ENCODE results near the gene DTNB. TPM values are rescaled to one million over a fixed set of nuclear protein-coding genes. Genes with fewer than 3 reads are reported as not detected.

DTNB gene
- total and polyA plus RNA-seq, 2 donors (not counting 1 experiment from before 2014, with no cell fraction given), result 25.7 to 37.3 TPM

- ChIA-PET POLR2A (no interaction called here), CTCF (interaction anchor here (1.0 to 1.1 kb wide), 2 partner anchors 9 to 93 kb away, joined by 3 to 5 read pairs; no protein-coding TSS in a partner anchor)
- H2AFZ ChIP-seq (ENCODE audit: insufficient read depth, low read depth, low read length, poor library complexity, severe bottlenecking), result no peak overlapping the region
- DNase-seq (no peak), ATAC-seq (ENCODE audit: low read depth) (no peak)
- Mint-ChIP-seq H3K4me3 (no peak overlapping the region), H3K27ac (no peak overlapping the region), H3K4me1 (peaks cover 26% of the 10 kb centered on the region), H3K27me3 (no peaks in the 10 kb centered on the region), H3K9me3 (ENCODE audit: insufficient read depth) (no peaks in the 10 kb centered on the region)
- no peak overlapping the region for H3K9ac ChIP-seq (ENCODE audit: low read length)
- peaks cover 0 to 1% of the 10 kb centered on the region in 2 experiments for H3K36me3 ChIP-seq (replicated peaks in 1 of 2; ENCODE audit: control extremely low read depth in 1 of 2, control insufficient read depth in 1 of 2, extremely low read depth in 1 of 2, insufficient read depth in 2 of 2, low read length in 1 of 2)
- H3K4me1 ChIP-seq (ENCODE audit: control insufficient read depth in 2 of 2, insufficient read depth in 2 of 2, low read length in 2 of 2), result peaks cover 7 to 9% of the 10 kb centered on the region in 2 donors
- no peaks in the 10 kb centered on the region for H3K9me3 ChIP-seq (ENCODE audit: control extremely low read depth in 1 of 3, control insufficient read depth in 2 of 3, insufficient read depth in 1 of 3, low read length in 2 of 3)
- TF ChIP-seq EZH2 (IDR thresholded peaks at IDR 0.05; ENCODE audit: borderline replicate concordance, insufficient read depth, low read depth, low read length, poor library complexity, severe bottlenecking), result no peak
- TF ChIP-seq CTCF (IDR thresholded peaks at IDR 0.05), result no peak
- 95% methylated on average over 6 of the region's 9 CpGs for WGBS (ENCODE audit: insufficient coverage)
- no peak overlapping the region for H3K27ac ChIP-seq (ENCODE audit: low read length in 2 of 2)
- H3K27me3 ChIP-seq (replicated peaks in 1 of 4; ENCODE audit: control extremely low read depth in 1 of 4, control insufficient read depth in 3 of 4, insufficient read depth in 4 of 4, low read length in 3 of 4), result no peaks in the 10 kb centered on the region
- H4K20me1 ChIP-seq (ENCODE audit: control insufficient read depth, insufficient read depth, low read length, poor library complexity, severe bottlenecking), result no peaks in the 10 kb centered on the region
- no peaks in the 10 kb centered on the region for H3K79me2 ChIP-seq (ENCODE audit: control insufficient read depth, insufficient read depth, low read length)
- intact Hi-C loops (cut with micrococcal nuclease), result loop anchor here (5.0 kb wide), 1 partner anchor 53 kb away; no protein-coding TSS in a partner anchor
- no peak overlapping the region for H3K4me2 ChIP-seq (replicated peaks; ENCODE audit: low read depth, low read length, poor library complexity, severe bottlenecking)
- no peak overlapping the region for H3K4me3 ChIP-seq (ENCODE audit: control extremely low read depth in 1 of 5, extremely low read depth in 1 of 5, insufficient read depth in 1 of 5, low read depth in 2 of 5, low read length in 4 of 5)
Observed at GRCh38 chr2:25454824-25455611, 218.4 kb downstream of the DTNB start.

Data from B cell (primary cell).